Measurements from ENCODE around the gene COL4A4.

DNA sequence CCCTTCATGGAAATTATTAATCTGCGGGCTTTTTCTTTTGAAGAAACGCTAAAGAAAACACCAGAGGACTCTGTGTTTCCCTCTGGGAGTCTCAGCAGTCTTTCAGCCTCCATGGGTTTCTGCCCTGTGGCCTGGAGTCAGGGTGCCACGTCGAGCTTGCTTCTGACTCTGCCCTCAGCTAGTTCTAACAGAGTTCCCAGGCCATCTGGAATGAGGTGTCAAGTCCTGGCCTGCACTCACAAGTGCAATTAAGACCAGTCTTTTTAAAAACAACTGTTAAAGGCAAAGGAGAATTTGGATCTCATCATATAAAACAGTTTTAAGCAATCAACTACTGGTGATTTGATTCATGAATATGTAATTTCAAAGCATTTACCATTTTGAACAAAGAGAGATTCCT is 170.8 kb downstream of the COL4A4 start:
- TF ChIP-seq POLR2A (IDR thresholded peaks at IDR 0.05) = no peak
- TF ChIP-seq, protein P1, sequence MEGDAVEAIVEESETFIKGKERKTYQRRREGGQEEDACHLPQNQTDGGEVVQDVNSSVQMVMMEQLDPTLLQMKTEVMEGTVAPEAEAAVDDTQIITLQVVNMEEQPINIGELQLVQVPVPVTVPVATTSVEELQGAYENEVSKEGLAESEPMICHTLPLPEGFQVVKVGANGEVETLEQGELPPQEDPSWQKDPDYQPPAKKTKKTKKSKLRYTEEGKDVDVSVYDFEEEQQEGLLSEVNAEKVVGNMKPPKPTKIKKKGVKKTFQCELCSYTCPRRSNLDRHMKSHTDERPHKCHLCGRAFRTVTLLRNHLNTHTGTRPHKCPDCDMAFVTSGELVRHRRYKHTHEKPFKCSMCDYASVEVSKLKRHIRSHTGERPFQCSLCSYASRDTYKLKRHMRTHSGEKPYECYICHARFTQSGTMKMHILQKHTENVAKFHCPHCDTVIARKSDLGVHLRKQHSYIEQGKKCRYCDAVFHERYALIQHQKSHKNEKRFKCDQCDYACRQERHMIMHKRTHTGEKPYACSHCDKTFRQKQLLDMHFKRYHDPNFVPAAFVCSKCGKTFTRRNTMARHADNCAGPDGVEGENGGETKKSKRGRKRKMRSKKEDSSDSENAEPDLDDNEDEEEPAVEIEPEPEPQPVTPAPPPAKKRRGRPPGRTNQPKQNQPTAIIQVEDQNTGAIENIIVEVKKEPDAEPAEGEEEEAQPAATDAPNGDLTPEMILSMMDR (IDR thresholded peaks at IDR 0.05) = no peak

Measured in esophagus squamous epithelium (tissue), 4 donors.